Measurements from ENCODE around the gene EXOC1.

Gene EXOC1

GRCh38 chr4:55906323-55906722 is 52.9 kb downstream of the EXOC1 start:
- H2AFZ ChIP-seq (ENCODE audit: low read length, unreplicated experiment): no peak overlapping the region
- no peaks in the 10 kb centered on the region for H3K27me3 ChIP-seq (ENCODE audit: insufficient read depth, low read length)
- peaks cover 16% of the 10 kb centered on the region for H3K36me3 ChIP-seq (ENCODE audit: insufficient read depth, low read length)
- H3K27ac ChIP-seq (ENCODE audit: low read depth, low read length): peak overlapping the region; percentile 14
- peaks cover 24% of the 10 kb centered on the region for H3K4me1 ChIP-seq (ENCODE audit: control insufficient read depth, insufficient read depth, low read length, unreplicated experiment)
- H3K4me3 ChIP-seq (ENCODE audit: low read depth, low read length): no peak overlapping the region
- H3K79me2 ChIP-seq (ENCODE audit: control insufficient read depth, insufficient read depth, low read length, unreplicated experiment): no peaks in the 10 kb centered on the region

- H3K27me3 ChIP-seq (ENCODE audit: insufficient read depth, low read length): no peaks in the 10 kb centered on the region
- peaks cover 24% of the 10 kb centered on the region for H3K4me1 ChIP-seq (ENCODE audit: control insufficient read depth, insufficient read depth, low read length, unreplicated experiment)
- H3K79me2 ChIP-seq (ENCODE audit: control insufficient read depth, insufficient read depth, low read length, unreplicated experiment): no peaks in the 10 kb centered on the region
- peak overlapping the region; percentile 34; the same call in 1 of the 2 replicates for H3K4me3 ChIP-seq (ENCODE audit: low read depth, low read length)
- H2AFZ ChIP-seq (ENCODE audit: low read length, unreplicated experiment): no peak overlapping the region
- H3K27ac ChIP-seq (ENCODE audit: low read depth, low read length): peak overlapping the region; percentile 14
- peaks cover 16% of the 10 kb centered on the region for H3K36me3 ChIP-seq (ENCODE audit: insufficient read depth, low read length)
Observed at GRCh38 chr4:55906989-55907388, 53.5 kb downstream of the EXOC1 start.

GRCh38 chr4:55907469-55907868 is 54.0 kb downstream of the EXOC1 start:
- H3K4me3 ChIP-seq (ENCODE audit: low read depth, low read length): peak overlapping the region; percentile 34; the same call in 1 of the 2 replicates
- H3K27me3 ChIP-seq (ENCODE audit: insufficient read depth, low read length): no peaks in the 10 kb centered on the region
- peaks cover 12% of the 10 kb centered on the region for H3K36me3 ChIP-seq (ENCODE audit: insufficient read depth, low read length)
- peaks cover 24% of the 10 kb centered on the region for H3K4me1 ChIP-seq (ENCODE audit: control insufficient read depth, insufficient read depth, low read length, unreplicated experiment)
- no peak overlapping the region for H2AFZ ChIP-seq (ENCODE audit: low read length, unreplicated experiment)
- H3K27ac ChIP-seq (ENCODE audit: low read depth, low read length): no peak overlapping the region
- no peaks in the 10 kb centered on the region for H3K79me2 ChIP-seq (ENCODE audit: control insufficient read depth, insufficient read depth, low read length, unreplicated experiment)

GRCh38 chr4:55910140-55910539 is 56.7 kb downstream of the EXOC1 start:
- Histone ChIP-seq H3K27me3 (ENCODE audit: insufficient read depth, low read length) (no peaks in the 10 kb centered on the region), H2AFZ (ENCODE audit: low read length, unreplicated experiment) (no peak overlapping the region), H3K4me1 (ENCODE audit: control insufficient read depth, insufficient read depth, low read length, unreplicated experiment) (peaks cover 17% of the 10 kb centered on the region), H3K79me2 (ENCODE audit: control insufficient read depth, insufficient read depth, low read length, unreplicated experiment) (no peaks in the 10 kb centered on the region), H3K27ac (ENCODE audit: low read depth, low read length) (0 out of 2 replicates have a peak overlapping the region, but pooled peaks have one; percentile 15), H3K36me3 (ENCODE audit: insufficient read depth, low read length) (no peaks in the 10 kb centered on the region), H3K4me3 (ENCODE audit: low read depth, low read length) (no peak overlapping the region)

GRCh38 chr4:55912249-55912648 is 58.8 kb downstream of the EXOC1 start:
- H3K79me2 ChIP-seq (ENCODE audit: control insufficient read depth, insufficient read depth, low read length, unreplicated experiment): no peaks in the 10 kb centered on the region
- H2AFZ ChIP-seq (ENCODE audit: low read length, unreplicated experiment): no peak overlapping the region
- H3K36me3 ChIP-seq (ENCODE audit: insufficient read depth, low read length): no peaks in the 10 kb centered on the region
- peaks cover 8% of the 10 kb centered on the region for H3K4me1 ChIP-seq (ENCODE audit: control insufficient read depth, insufficient read depth, low read length, unreplicated experiment)
- H3K27ac ChIP-seq (ENCODE audit: low read depth, low read length): no peak overlapping the region
- no peak overlapping the region for H3K4me3 ChIP-seq (ENCODE audit: low read depth, low read length)
- no peaks in the 10 kb centered on the region for H3K27me3 ChIP-seq (ENCODE audit: insufficient read depth, low read length)

GRCh38 chr4:55920571-55920970 is 67.1 kb downstream of the EXOC1 start:
- Histone ChIP-seq H3K27me3 (ENCODE audit: insufficient read depth, low read length) (no peaks in the 10 kb centered on the region), H3K4me1 (ENCODE audit: control insufficient read depth, insufficient read depth, low read length, unreplicated experiment) (peaks cover 12% of the 10 kb centered on the region), H3K4me3 (ENCODE audit: low read depth, low read length) (no peak overlapping the region), H3K27ac (ENCODE audit: low read depth, low read length) (peak overlapping the region; percentile 45), H3K79me2 (ENCODE audit: control insufficient read depth, insufficient read depth, low read length, unreplicated experiment) (no peaks in the 10 kb centered on the region), H3K36me3 (ENCODE audit: insufficient read depth, low read length) (no peaks in the 10 kb centered on the region), H2AFZ (ENCODE audit: low read length, unreplicated experiment) (peak overlapping the region; percentile 64)

GRCh38 chr4:55921093-55921492 is 67.6 kb downstream of the EXOC1 start:
- Histone ChIP-seq H3K4me1 (ENCODE audit: control insufficient read depth, insufficient read depth, low read length, unreplicated experiment) (peaks cover 12% of the 10 kb centered on the region), H3K4me3 (ENCODE audit: low read depth, low read length) (no peak overlapping the region), H3K27me3 (ENCODE audit: insufficient read depth, low read length) (no peaks in the 10 kb centered on the region), H3K79me2 (ENCODE audit: control insufficient read depth, insufficient read depth, low read length, unreplicated experiment) (no peaks in the 10 kb centered on the region), H2AFZ (ENCODE audit: low read length, unreplicated experiment) (peak overlapping the region; percentile 64), H3K27ac (ENCODE audit: low read depth, low read length) (peak overlapping the region; percentile 45), H3K36me3 (ENCODE audit: insufficient read depth, low read length) (no peaks in the 10 kb centered on the region)

GRCh38 chr4:55925241-55925640 is 71.8 kb downstream of the EXOC1 start:
- no peaks in the 10 kb centered on the region for H3K36me3 ChIP-seq (ENCODE audit: insufficient read depth, low read length)
- H3K4me1 ChIP-seq (ENCODE audit: control insufficient read depth, insufficient read depth, low read length, unreplicated experiment): peaks cover 12% of the 10 kb centered on the region
- no peak overlapping the region for H2AFZ ChIP-seq (ENCODE audit: low read length, unreplicated experiment)
- H3K79me2 ChIP-seq (ENCODE audit: control insufficient read depth, insufficient read depth, low read length, unreplicated experiment): no peaks in the 10 kb centered on the region
- H3K4me3 ChIP-seq (ENCODE audit: low read depth, low read length): no peak overlapping the region
- H3K27me3 ChIP-seq (ENCODE audit: insufficient read depth, low read length): no peaks in the 10 kb centered on the region
- no peak overlapping the region for H3K27ac ChIP-seq (ENCODE audit: low read depth, low read length)

GRCh38 chr4:55926610-55927009 is 73.2 kb downstream of the EXOC1 start:
- Histone ChIP-seq H3K79me2 (ENCODE audit: control insufficient read depth, insufficient read depth, low read length, unreplicated experiment) (no peaks in the 10 kb centered on the region), H3K4me1 (ENCODE audit: control insufficient read depth, insufficient read depth, low read length, unreplicated experiment) (no peaks in the 10 kb centered on the region), H3K27me3 (ENCODE audit: insufficient read depth, low read length) (no peaks in the 10 kb centered on the region), H3K27ac (ENCODE audit: low read depth, low read length) (no peak overlapping the region), H3K4me3 (ENCODE audit: low read depth, low read length) (no peak overlapping the region), H3K36me3 (ENCODE audit: insufficient read depth, low read length) (no peaks in the 10 kb centered on the region), H2AFZ (ENCODE audit: low read length, unreplicated experiment) (no peak overlapping the region)

- H2AFZ ChIP-seq (ENCODE audit: low read length, unreplicated experiment): no peak overlapping the region
- no peaks in the 10 kb centered on the region for H3K79me2 ChIP-seq (ENCODE audit: control insufficient read depth, insufficient read depth, low read length, unreplicated experiment)
Observed at GRCh38 chr4:55927803-55928437, 74.5 kb downstream of the EXOC1 start.

GRCh38 chr4:55928846-55929245 is 75.4 kb downstream of the EXOC1 start:
- H3K79me2 ChIP-seq (ENCODE audit: control insufficient read depth, insufficient read depth, low read length, unreplicated experiment): no peaks in the 10 kb centered on the region
- H3K4me1 ChIP-seq (ENCODE audit: control insufficient read depth, insufficient read depth, low read length, unreplicated experiment): no peaks in the 10 kb centered on the region
- H2AFZ ChIP-seq (ENCODE audit: low read length, unreplicated experiment): no peak overlapping the region
- H3K27me3 ChIP-seq (ENCODE audit: insufficient read depth, low read length): no peaks in the 10 kb centered on the region
- H3K36me3 ChIP-seq (ENCODE audit: insufficient read depth, low read length): no peaks in the 10 kb centered on the region
- no peak overlapping the region for H3K4me3 ChIP-seq (ENCODE audit: low read depth, low read length)
- no peak overlapping the region for H3K27ac ChIP-seq (ENCODE audit: low read depth, low read length)

More at GRCh38 chr4:55927803-55928437, 74.5 kb downstream of the EXOC1 start:
- Histone ChIP-seq H3K27me3 (ENCODE audit: insufficient read depth, low read length) (no peaks in the 10 kb centered on the region), H3K4me3 (ENCODE audit: low read depth, low read length) (no peak overlapping the region), H3K4me1 (ENCODE audit: control insufficient read depth, insufficient read depth, low read length, unreplicated experiment) (no peaks in the 10 kb centered on the region), H3K27ac (ENCODE audit: low read depth, low read length) (no peak overlapping the region), H3K36me3 (ENCODE audit: insufficient read depth, low read length) (no peaks in the 10 kb centered on the region)
